Choroid plexus epithelial cell (primary cell): ENCODE measurements around the gene TEX11.

Source experiments
- DNase-seq: peaks from one replicate; pipeline ENCODE4 v3.0.0-alpha.2; 2010; ENCODE audit warnings: low read depth
- H3K4me3 ChIP-seq: 2 replicates; pipeline ENCODE4 v1.5.1; 2011; ENCODE audit warnings: low read depth, mild to moderate bottlenecking, control low read depth, low read length, moderate library complexity
- CTCF ChIP-seq: conservative IDR thresholded peaks from 2 replicates; pipeline ENCODE4 v1.5.1; 2011; ENCODE audit warnings: low read depth, mild to moderate bottlenecking, control low read depth, inconsistent platforms, low read length, moderate library complexity

TEX11 gene

GRCh38 chrX:70554948-70555347, 353.6 kb downstream of the TEX11 start:
- no peak overlapping the region for H3K4me3 ChIP-seq
- DNase-seq = no peak
- TF ChIP-seq CTCF = no peak

- no peak for TF ChIP-seq CTCF
- no peak for DNase-seq
- no peak overlapping the region for H3K4me3 ChIP-seq
Observed at GRCh38 chrX:70554523-70554922, 354.0 kb downstream of the TEX11 start.

GRCh38 chrX:70554081-70554480, 354.4 kb downstream of the TEX11 start:
- no peak overlapping the region for H3K4me3 ChIP-seq
- DNase-seq = peak; percentile 52
- TF ChIP-seq CTCF = no peak

GRCh38 chrX:70553516-70553915, 355.0 kb downstream of the TEX11 start:
- H3K4me3 ChIP-seq = no peak overlapping the region

GRCh38 chrX:70552130-70552704, 356.3 kb downstream of the TEX11 start:
- no peak for TF ChIP-seq CTCF

More at GRCh38 chrX:70553516-70553915, 355.0 kb downstream of the TEX11 start:
- DNase-seq = no peak
- TF ChIP-seq CTCF = no peak

GRCh38 chrX:70549429-70549828, 359.1 kb downstream of the TEX11 start:
- no peak overlapping the region for H3K4me3 ChIP-seq
- no peak for DNase-seq
- TF ChIP-seq CTCF = no peak

More at GRCh38 chrX:70552130-70552704, 356.3 kb downstream of the TEX11 start:
- no peak overlapping the region for H3K4me3 ChIP-seq
- DNase-seq = no peak

- no peak overlapping the region for H3K4me3 ChIP-seq
- no peak for TF ChIP-seq CTCF
- no peak for DNase-seq
Observed at GRCh38 chrX:70535198-70535597, 373.3 kb downstream of the TEX11 start.
